NCI-H446 treated with DMSO at 0.1 percent for 48 hours (cell line): ENCODE data around the gene SDCCAG8.
"Not testable (repeated sequence)": the region's sequence is repeated elsewhere in the genome, so short reads cannot be mapped to it uniquely, and the experiment has no call there.

Experiments used
- DNase-seq: peaks from one replicate; lab custom pipeline; 2025; lab: John Stamatoyannopoulos, UW

SDCCAG8 gene

DNA sequence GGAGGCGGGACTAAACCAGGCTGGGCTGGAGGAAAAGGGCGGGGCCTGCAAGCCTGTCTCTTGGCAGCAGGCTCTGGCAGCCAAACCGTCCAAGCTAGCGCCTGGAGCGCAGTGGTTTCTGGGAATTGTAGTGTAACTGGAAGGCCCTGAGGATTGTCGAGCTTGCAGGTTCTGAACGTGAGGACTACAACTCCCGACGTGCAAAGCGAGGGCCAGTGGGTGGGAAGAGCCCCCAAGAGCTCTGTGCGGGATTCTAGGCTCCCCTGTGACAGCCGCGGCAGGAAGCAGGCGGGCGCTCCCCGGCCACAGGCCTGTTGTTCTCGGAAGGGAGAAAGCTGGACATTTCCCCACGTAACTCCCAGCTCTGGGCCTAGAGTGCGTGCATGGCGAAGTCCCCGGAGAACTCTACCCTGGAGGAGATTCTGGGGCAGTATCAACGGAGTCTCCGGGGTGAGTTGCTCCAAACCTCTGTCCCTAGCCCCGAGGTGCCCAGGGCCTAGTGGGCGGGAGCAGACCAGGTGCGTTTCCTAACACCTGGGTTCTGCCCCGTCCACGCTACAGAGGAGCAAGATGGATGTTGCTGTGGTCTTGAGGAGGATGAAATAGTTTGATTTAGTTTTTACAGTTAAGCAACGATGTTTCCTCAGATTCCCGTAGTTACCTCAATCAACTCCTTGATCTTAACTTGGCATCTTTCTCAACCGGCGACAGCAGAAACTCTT is at the start of gene SDCCAG8:
Gene SDCCAG8 (plus strand): TSS at position 251 of the 722 bp plus-strand sequence. CDS start 133 bp downstream, at position 384.
- peak; percentile 99 for DNase-seq

- peak; percentile 42 for DNase-seq
Measured at GRCh38 chr1:243211984-243212383, 43.9 kb upstream of the SDCCAG8 start.

DNA sequence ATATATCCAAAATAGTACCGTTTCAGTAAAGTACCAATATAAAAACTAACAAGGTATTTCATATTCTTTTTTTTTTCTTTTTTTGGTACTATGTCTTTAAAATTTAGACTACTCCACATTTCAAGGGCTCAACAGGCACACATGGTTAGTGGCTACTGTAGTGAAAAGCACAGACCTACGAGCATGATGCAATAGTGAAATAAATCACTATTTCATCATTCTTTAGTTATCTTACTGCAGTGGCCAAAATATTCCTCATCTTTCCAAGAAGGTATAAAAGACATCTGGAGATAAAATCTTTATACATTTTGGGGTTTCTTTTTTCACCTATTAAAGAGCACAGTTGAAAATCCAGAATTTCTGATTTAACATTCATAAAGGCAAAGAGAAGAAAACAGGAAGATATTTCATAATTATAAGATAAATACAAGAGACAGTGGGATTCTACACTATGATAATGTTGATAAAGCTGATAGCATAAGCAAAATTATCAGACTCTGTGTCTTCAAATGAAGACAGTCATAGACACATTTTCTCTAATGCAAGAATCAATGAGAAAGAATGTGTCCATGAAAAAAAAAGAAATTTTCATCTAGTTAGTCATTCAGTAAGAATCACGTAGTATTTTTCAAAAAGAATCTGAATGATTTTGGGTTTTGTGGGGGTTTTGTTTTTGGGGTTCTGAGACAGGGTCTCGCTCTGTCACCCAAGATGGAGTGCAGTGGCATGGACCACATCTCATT is 42.6 kb upstream of the SDCCAG8 start:
- DNase-seq: peak; percentile 9

DNA sequence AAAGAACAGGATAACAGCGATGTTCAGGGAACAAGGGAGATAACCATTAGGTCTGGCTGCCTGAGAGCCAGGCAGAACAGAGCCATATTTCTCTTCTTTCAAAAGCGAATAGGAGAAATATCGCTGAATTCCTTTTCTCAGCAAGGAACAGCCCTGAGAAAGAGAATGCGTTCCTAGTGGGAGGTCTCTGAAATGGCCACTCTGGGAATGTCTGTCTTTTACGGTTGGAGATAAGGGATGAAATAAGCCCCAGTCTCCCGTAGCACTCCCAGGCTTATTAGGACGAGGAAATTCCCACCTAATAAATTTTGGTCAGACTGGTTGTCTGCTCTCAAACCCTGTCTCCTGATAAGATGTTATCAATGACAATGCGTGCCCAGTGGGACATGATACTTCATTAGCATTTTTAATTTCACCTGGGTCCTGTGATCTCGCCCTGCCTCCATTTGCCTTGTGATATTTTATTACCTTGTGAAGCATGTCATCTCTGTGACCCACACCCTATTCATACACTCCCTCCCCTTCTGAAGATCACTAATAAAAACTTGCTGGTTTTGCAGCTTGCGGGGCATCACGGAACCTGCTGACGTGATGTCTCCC is 40.5 kb upstream of the SDCCAG8 start:
- not testable (repeated sequence) for DNase-seq

- DNase-seq: no peak
Measured at GRCh38 chr1:243216741-243217140, 39.1 kb upstream of the SDCCAG8 start.

DNA sequence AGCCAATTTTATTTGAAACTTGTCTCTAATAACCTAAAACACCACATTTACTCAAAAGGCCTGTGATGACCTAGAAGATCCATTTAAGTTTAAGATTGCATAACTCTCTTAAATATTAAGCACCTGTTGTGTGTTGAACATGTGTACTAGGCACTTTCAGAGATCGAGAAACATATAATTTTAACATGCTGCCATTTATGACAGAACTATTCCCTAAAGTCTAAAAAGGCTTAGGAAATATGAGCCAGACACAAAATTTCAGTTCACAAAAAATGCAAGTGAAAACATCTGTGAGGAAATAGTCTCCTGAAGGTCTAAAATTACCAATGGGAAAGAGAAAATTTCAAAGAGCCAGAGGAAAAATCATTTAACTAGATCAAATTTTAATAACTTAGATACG is 38.5 kb upstream of the SDCCAG8 start:
- no peak for DNase-seq

DNA sequence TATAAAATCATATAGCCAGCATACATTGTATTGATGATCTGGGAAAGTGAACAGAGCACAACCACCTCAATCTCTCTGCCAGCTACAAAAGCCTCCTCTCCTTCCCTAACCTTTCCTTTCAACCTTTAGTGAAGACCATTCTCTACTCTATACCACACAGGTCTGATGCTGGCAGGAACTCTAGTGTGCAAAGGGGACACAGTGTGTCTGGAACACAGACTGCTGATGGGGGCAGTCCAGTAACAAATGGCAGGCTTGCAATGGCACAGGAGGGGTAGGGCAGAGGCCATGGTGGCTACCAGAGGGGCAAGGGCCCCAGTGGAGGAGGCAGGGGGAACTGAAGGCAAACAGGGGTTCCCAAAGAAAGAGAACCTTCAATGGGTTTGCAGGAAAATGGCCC is 37.8 kb upstream of the SDCCAG8 start:
- DNase-seq: no peak

GRCh38 chr1:243227622-243228021 is 28.2 kb upstream of the SDCCAG8 start:
- DNase-seq: no peak

GRCh38 chr1:243229526-243229925 is 26.3 kb upstream of the SDCCAG8 start:
- no peak for DNase-seq

DNA sequence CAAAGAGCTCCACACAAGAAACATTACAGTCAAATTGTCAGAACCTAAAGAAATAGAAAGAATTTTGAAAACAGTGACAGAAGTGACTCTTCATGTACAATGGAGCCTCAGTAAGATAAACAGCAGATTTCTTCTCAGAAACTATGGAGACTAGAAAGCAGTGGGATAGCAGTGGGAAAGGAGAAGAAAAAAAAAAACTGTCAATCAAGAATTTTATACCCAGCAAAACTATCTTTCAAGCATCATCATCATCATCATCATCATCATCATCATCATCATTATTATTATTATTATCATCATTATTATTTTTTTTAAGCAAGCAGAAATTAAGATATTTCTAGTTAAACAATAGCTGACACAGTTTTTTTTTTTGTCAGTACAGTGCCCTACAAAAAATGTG is 24.9 kb upstream of the SDCCAG8 start:
- DNase-seq: peak; percentile 21

GRCh38 chr1:243233908-243234307 is 21.9 kb upstream of the SDCCAG8 start:
- peak; percentile 61 for DNase-seq

- peak; percentile 77 for DNase-seq
Measured at GRCh38 chr1:243234978-243235647, 20.7 kb upstream of the SDCCAG8 start.

- DNase-seq: no peak
Measured at GRCh38 chr1:243236604-243237252, 19.1 kb upstream of the SDCCAG8 start.

DNA sequence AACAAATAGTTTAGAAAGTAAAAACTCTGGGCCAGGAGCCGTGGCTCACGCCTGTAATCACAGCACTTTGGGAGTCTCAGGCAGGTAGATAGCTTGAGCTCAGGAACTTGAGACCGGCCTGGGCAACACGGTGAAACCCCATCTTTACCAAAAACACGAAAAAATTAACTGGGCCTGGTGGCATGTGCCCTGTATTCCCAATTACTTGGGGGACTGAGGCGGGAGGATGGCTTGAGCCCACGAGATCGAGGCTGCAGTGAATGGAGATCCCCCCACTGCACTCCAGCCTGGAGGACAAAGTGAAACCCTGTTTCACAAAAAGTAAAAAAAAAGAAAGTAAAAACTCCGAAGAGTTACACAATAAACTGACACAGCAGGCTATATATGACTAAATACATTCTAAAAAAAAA is 11.4 kb upstream of the SDCCAG8 start:
- DNase-seq: no peak

DNA sequence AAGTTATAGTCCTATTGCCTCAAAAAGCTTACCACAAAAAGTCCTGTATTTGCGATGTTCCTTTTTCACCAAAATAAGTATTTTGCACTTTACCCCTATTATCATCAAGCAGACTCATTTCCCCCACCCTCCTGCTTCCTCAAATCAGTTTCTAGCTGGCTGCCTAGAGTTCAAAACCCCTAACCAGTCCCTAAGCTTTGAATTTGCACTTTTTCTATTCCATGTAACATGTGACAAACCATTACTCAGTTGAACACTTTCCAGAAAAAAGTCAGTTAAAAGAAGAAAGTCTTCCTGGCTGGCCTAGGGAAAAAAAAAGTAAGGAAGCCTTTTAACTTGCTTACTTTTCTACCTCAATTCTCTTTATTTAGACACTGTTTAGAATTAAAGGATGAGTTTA is 8.9 kb upstream of the SDCCAG8 start:
- DNase-seq: no peak

- no peak for DNase-seq
Measured at GRCh38 chr1:243247901-243248300, 7.9 kb upstream of the SDCCAG8 start.

- no peak for DNase-seq
Measured at GRCh38 chr1:243249214-243249613, 6.6 kb upstream of the SDCCAG8 start.

DNA sequence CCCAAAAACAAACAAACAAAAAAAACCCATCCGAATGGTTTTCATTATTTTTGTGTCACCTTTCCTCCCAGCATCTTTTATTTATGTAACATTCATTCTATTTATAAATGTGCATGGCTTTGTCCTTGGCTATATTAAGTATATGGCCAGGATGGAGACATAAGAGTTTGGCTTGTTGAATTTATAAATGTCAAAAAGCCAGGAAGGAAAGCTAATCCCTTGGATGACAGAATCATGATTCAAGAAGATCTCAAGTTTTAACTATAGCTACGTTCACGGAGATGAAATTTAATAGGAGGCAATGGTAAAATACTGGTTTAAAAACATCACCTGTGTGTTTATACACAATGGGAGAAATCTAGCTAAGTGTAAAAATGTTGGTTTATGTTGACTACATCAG is 5.7 kb upstream of the SDCCAG8 start:
- DNase-seq: no peak

GRCh38 chr1:243251539-243251938 is 4.3 kb upstream of the SDCCAG8 start:
- DNase-seq: no peak

GRCh38 chr1:243253211-243253925 is 2.5 kb upstream of the SDCCAG8 start:
- DNase-seq: no peak

DNA sequence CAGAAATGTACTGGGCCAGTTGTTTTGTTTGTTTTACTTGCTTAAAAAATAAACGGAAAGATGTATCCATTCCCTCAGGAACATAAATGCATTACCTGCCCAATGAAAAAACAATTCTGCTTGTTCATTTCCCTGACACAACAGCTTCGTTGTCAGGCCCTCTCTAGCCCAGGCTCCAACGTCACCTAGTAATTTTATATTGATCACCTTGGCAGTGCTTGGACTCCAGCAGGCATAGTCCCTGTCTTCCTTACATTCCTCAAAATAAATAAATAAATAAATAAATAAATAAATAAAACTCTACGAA is 2.0 kb upstream of the SDCCAG8 start:
- no peak for DNase-seq
